ENCODE measurements around the gene KRTAP10-4. TPM values are rescaled to one million over a fixed set of nuclear protein-coding genes. Genes with fewer than 3 reads are reported as not detected.

Gene KRTAP10-4
- total RNA-seq, 3 donors from 2014 or later, result not detected

- TF ChIP-seq, protein P1, sequence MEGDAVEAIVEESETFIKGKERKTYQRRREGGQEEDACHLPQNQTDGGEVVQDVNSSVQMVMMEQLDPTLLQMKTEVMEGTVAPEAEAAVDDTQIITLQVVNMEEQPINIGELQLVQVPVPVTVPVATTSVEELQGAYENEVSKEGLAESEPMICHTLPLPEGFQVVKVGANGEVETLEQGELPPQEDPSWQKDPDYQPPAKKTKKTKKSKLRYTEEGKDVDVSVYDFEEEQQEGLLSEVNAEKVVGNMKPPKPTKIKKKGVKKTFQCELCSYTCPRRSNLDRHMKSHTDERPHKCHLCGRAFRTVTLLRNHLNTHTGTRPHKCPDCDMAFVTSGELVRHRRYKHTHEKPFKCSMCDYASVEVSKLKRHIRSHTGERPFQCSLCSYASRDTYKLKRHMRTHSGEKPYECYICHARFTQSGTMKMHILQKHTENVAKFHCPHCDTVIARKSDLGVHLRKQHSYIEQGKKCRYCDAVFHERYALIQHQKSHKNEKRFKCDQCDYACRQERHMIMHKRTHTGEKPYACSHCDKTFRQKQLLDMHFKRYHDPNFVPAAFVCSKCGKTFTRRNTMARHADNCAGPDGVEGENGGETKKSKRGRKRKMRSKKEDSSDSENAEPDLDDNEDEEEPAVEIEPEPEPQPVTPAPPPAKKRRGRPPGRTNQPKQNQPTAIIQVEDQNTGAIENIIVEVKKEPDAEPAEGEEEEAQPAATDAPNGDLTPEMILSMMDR (IDR thresholded peaks at IDR 0.05), result no peak
- TF ChIP-seq POLR2AphosphoS5 (IDR thresholded peaks at IDR 0.05) (no peak), POLR2A (IDR thresholded peaks at IDR 0.05) (no peak)
- DNase-seq (ENCODE audit: low spot score in 2 of 2), result peak in 1 of 2 donors; percentile 44
- intact Hi-C loops (cut with DNase I; ENCODE audit: low total_unique reads), result no loop called here
Observed at GRCh38 chr21:44532712-44533111, 40.8 kb upstream of the KRTAP10-4 start.

GRCh38 chr21:44533121-44533890, 40.2 kb upstream of the KRTAP10-4 start:
- Histone ChIP-seq H3K4me3 (no peak overlapping the region), H3K27me3 (peaks cover 0 to 16% of the 10 kb centered on the region in 2 donors), H3K4me1 (no peaks in the 10 kb centered on the region), H3K27ac (no peak overlapping the region), H3K36me3 (no peaks in the 10 kb centered on the region), H3K9me3 (no peaks in the 10 kb centered on the region)
- intact Hi-C loops (cut with DNase I; ENCODE audit: low total_unique reads), result no loop called here
- no peak for TF ChIP-seq POLR2A (IDR thresholded peaks at IDR 0.05)
- TF ChIP-seq, protein P1 (IDR thresholded peaks at IDR 0.05), result no peak
- TF ChIP-seq POLR2AphosphoS5 (IDR thresholded peaks at IDR 0.05), result no peak
- DNase-seq (ENCODE audit: low spot score in 2 of 2), result peak in 1 of 2 donors; percentile 49

More at GRCh38 chr21:44532712-44533111, 40.8 kb upstream of the KRTAP10-4 start:
- H3K9me3 ChIP-seq, result no peaks in the 10 kb centered on the region
- H3K36me3 ChIP-seq, result no peaks in the 10 kb centered on the region
- H3K27me3 ChIP-seq, result peaks cover 0 to 17% of the 10 kb centered on the region in 2 donors
- no peak overlapping the region for H3K27ac ChIP-seq
- no peak overlapping the region for H3K4me3 ChIP-seq
- H3K4me1 ChIP-seq, result no peaks in the 10 kb centered on the region

- intact Hi-C loops (cut with DNase I; ENCODE audit: low total_unique reads), result no loop called here
- Histone ChIP-seq H3K4me1 (no peaks in the 10 kb centered on the region), H3K4me3 (no peak overlapping the region), H3K27me3 (peaks cover 0 to 14% of the 10 kb centered on the region in 2 donors), H3K27ac (no peak overlapping the region), H3K36me3 (no peaks in the 10 kb centered on the region), H3K9me3 (no peaks in the 10 kb centered on the region)
- TF ChIP-seq POLR2A (IDR thresholded peaks at IDR 0.05), result no peak
- TF ChIP-seq, protein P1 (IDR thresholded peaks at IDR 0.05), result no peak
- TF ChIP-seq POLR2AphosphoS5 (IDR thresholded peaks at IDR 0.05), result no peak
- DNase-seq (ENCODE audit: low spot score in 2 of 2), result peak in 1 of 2 donors; percentile 34
Observed at GRCh38 chr21:44533891-44534627, 39.5 kb upstream of the KRTAP10-4 start.

- no peak overlapping the region for H3K4me3 ChIP-seq
- H3K4me1 ChIP-seq, result no peaks in the 10 kb centered on the region
- intact Hi-C loops (cut with DNase I; ENCODE audit: low total_unique reads), result no loop called here
- H3K27ac ChIP-seq, result no peak overlapping the region
- no peak for DNase-seq (ENCODE audit: low spot score in 2 of 2)
- peaks cover 0 to 14% of the 10 kb centered on the region in 2 donors for H3K27me3 ChIP-seq
- no peaks in the 10 kb centered on the region for H3K36me3 ChIP-seq
- no peaks in the 10 kb centered on the region for H3K9me3 ChIP-seq
- TF ChIP-seq POLR2A (IDR thresholded peaks at IDR 0.05) (no peak), POLR2AphosphoS5 (IDR thresholded peaks at IDR 0.05) (no peak)
- TF ChIP-seq, protein P1 (IDR thresholded peaks at IDR 0.05), result no peak
Observed at GRCh38 chr21:44534688-44535087, 38.8 kb upstream of the KRTAP10-4 start.

DNA sequence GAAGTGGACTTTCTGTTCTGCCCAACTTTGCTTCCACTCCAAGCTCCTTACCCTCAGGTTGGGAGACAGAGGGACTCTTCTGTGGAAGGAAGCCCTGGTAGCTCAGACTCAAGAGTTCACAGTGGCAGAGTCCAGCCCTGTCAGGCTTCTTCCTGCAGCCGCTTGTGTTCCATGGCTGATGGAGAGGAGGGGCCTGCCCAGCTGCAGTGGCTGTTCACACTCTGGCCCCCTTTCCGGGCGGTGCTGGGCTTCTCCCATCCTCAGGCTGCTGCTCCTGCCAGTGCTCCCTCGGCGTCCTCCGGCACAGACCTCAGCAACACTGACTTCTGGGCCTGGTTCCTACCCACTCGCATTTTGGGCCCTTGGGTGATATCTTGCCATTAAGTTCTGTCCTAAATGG, 37.6 kb upstream of the KRTAP10-4 start:
- TF ChIP-seq, protein P1 (IDR thresholded peaks at IDR 0.05), result no peak
- TF ChIP-seq POLR2AphosphoS5 (IDR thresholded peaks at IDR 0.05) (no peak), POLR2A (IDR thresholded peaks at IDR 0.05) (no peak)
- intact Hi-C loops (cut with DNase I; ENCODE audit: low total_unique reads), result no loop called here
- Histone ChIP-seq H3K4me3 (no peak overlapping the region), H3K9me3 (no peaks in the 10 kb centered on the region), H3K4me1 (no peaks in the 10 kb centered on the region), H3K27me3 (peaks cover 0 to 14% of the 10 kb centered on the region in 2 donors), H3K27ac (no peak overlapping the region), H3K36me3 (no peaks in the 10 kb centered on the region)
- DNase-seq (ENCODE audit: low spot score in 2 of 2), result peak; percentile 6 to 42
